GM23248 (cell line): ENCODE data around the gene ACTR10. TPM values are rescaled to one million over a fixed set of nuclear protein-coding genes. Genes with fewer than 3 reads are reported as not detected.

Experiments
- DNase-seq: peaks from one replicate; pipeline ENCODE4 v3.0.0-alpha.2; 2015
- H2AFZ ChIP-seq: fragments of 200-600 bp; sonication (generic); 2 replicates; pipeline ENCODE4 v1.6.1; 2016; ENCODE audit warnings: antibody characterized with exemption
- H3F3A ChIP-seq: fragments of 200-600 bp; sonication (generic); 2 replicates; pipeline ENCODE4 v1.6.1; 2016; ENCODE audit warnings: mild to moderate bottlenecking, antibody characterized with exemption, mixed run types; ENCODE audit not compliant: insufficient read depth
- H3K27ac ChIP-seq: fragments of 200-600 bp; sonication (generic); 2 replicates; pipeline ENCODE4 v1.5.1; 2016; ENCODE audit warnings: mild to moderate bottlenecking
- H3K27me3 ChIP-seq: fragments of 200-600 bp; sonication (generic); replicated peaks from 2 replicates; pipeline ENCODE4 v1.6.1; 2016; ENCODE audit warnings: mild to moderate bottlenecking; ENCODE audit not compliant: insufficient read depth
- H3K36me3 ChIP-seq: fragments of 200-600 bp; sonication (generic); 2 replicates; pipeline ENCODE4 v1.6.1; 2016; ENCODE audit warnings: low read depth, mild to moderate bottlenecking
- H3K4me1 ChIP-seq: fragments of 200-600 bp; sonication (generic); 2 replicates; pipeline ENCODE4 v1.6.1; 2016; ENCODE audit warnings: mild to moderate bottlenecking; ENCODE audit not compliant: insufficient read depth
- H3K4me2 ChIP-seq: fragments of 200-600 bp; sonication (generic); one replicate; pipeline ENCODE4 v1.6.1; 2016; ENCODE audit warnings: mild to moderate bottlenecking; ENCODE audit not compliant: unreplicated experiment
- H3K4me3 ChIP-seq: fragments of 200-600 bp; sonication (generic); 2 replicates; pipeline ENCODE4 v1.5.1; 2016; ENCODE audit warnings: mild to moderate bottlenecking
- H3K79me2 ChIP-seq: fragments of 200-600 bp; sonication (generic); 2 replicates; pipeline ENCODE4 v1.6.1; 2016; ENCODE audit warnings: mild to moderate bottlenecking; ENCODE audit not compliant: insufficient read depth
- H3K9ac ChIP-seq: fragments of 200-600 bp; sonication (generic); 2 replicates; pipeline ENCODE4 v1.6.1; 2016; ENCODE audit warnings: mild to moderate bottlenecking
- H3K9me2 ChIP-seq: fragments of 200-600 bp; sonication (generic); 2 replicates; pipeline ENCODE4 v1.6.1; 2016; ENCODE audit warnings: mixed run types, mild to moderate bottlenecking, moderate library complexity; ENCODE audit not compliant: insufficient read depth
- H3K9me3 ChIP-seq: fragments of 200-600 bp; sonication (generic); one replicate; pipeline ENCODE4 v1.6.1; 2017; ENCODE audit warnings: low read depth
- H4K20me1 ChIP-seq: fragments of 200-600 bp; sonication (generic); 2 replicates; pipeline ENCODE4 v1.6.0; 2016; ENCODE audit not compliant: insufficient read depth
- EZH2 ChIP-seq: fragments of 200-600 bp; sonication (generic); IDR thresholded peaks from 2 replicates; pipeline ENCODE4 v1.6.1; 2018; ENCODE audit warnings: antibody characterized with exemption, mild to moderate bottlenecking; ENCODE audit not compliant: insufficient read depth, poor library complexity, severe bottlenecking
- EZH2phosphoT487 ChIP-seq: fragments of 200-600 bp; sonication (generic); IDR thresholded peaks from 2 replicates; pipeline ENCODE4 v1.6.1; 2018; ENCODE audit warnings: antibody characterized with exemption, moderate library complexity, mild to moderate bottlenecking, low read depth; ENCODE audit not compliant: insufficient read depth
- WGBS, 2 experiments: methylation state at CpG; one replicate each; pipeline ENCODE4 v1.1.6; 2015 to 2017; ENCODE audit warnings: low lambda C conversion rate in 2 of 2, low coverage in 1 of 2; ENCODE audit errors: missing lambda C conversion rate in 2 of 2; 5-methylcytosine and 5-hydroxymethylcytosine counted together
- in situ Hi-C: fragments of 300-500 bp; cut with MboI; formaldehyde crosslinking; loops from 2 replicates; pipeline ENCODE4 v1.15.0; 2020
- polyA plus RNA-seq: library from polyadenylated mRNA; unstranded; fragments of >200 nt; fragmentation: Nextera tagmentation; extraction: Ambion mirVana; gene quantifications from 2 replicates; pipeline ENCODE4 v1.2.1, GENCODE V29; 2016
- total RNA-seq: library from RNA; depleted of rRNA; stranded (reverse); fragments of >200 nt; shearing (Covaris generic); gene quantifications from 2 replicates; pipeline ENCODE4 v1.2.3, GENCODE V29; 2014

ACTR10 gene
- total and polyA plus RNA-seq, 2 experiments from 2014 or later = 69.9 to 188 TPM

DNA sequence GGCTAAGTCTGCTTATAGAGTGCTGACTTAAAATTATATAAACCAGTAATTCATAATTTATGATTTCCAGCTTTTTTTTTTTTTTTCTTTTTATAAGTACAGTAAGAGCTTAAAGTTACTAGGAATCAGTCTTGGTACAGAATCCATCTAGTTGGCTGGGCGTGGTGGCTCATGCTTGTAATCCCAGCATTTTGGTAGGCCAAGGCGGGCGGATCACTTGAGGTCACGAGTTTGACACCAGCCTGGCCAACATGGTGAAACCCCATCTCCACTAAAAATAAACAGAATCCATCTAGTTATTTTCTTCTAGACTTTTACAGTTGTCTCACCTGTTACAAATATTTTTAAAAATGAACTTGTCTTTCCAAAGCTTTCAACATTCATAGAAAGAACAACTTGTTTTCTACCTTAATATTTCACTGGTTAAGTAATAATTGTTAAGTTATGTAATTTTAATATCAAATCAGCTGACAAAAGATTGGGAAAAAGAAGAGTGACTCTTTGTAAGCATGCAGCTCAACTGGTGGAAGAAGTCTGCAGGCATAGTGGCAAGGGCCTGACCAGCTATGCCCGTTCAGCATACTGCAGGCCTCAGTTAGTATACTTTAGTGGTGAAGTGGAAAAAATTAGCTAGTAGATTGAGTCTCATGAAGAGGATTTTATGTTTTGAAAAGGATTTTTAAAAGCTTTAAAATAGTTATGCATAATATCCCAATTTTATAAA, 27.3 kb downstream of the ACTR10 start:
- no peak for TF ChIP-seq EZH2
- no peak for TF ChIP-seq EZH2phosphoT487
- no peak overlapping the region for H2AFZ ChIP-seq
- no peaks in the 10 kb centered on the region for H3K9me3 ChIP-seq
- WGBS, 2 experiments = 97 to 100% methylated on average over 5 of the region's 5 CpGs
- H3K4me3 ChIP-seq = no peak overlapping the region
- H3K9ac ChIP-seq = no peak overlapping the region
- in situ Hi-C loops = no loop called here
- no peaks in the 10 kb centered on the region for H3K27me3 ChIP-seq
- DNase-seq = no peak
- no peak overlapping the region for H3K4me2 ChIP-seq
- H3K79me2 ChIP-seq = no peaks in the 10 kb centered on the region
- H3F3A ChIP-seq = no peaks in the 10 kb centered on the region
- H3K27ac ChIP-seq = no peak overlapping the region
- H3K4me1 ChIP-seq = no peaks in the 10 kb centered on the region
- no peaks in the 10 kb centered on the region for H3K9me2 ChIP-seq
- H3K36me3 ChIP-seq = peaks cover 44% of the 10 kb centered on the region
- H4K20me1 ChIP-seq = no peaks in the 10 kb centered on the region

DNA sequence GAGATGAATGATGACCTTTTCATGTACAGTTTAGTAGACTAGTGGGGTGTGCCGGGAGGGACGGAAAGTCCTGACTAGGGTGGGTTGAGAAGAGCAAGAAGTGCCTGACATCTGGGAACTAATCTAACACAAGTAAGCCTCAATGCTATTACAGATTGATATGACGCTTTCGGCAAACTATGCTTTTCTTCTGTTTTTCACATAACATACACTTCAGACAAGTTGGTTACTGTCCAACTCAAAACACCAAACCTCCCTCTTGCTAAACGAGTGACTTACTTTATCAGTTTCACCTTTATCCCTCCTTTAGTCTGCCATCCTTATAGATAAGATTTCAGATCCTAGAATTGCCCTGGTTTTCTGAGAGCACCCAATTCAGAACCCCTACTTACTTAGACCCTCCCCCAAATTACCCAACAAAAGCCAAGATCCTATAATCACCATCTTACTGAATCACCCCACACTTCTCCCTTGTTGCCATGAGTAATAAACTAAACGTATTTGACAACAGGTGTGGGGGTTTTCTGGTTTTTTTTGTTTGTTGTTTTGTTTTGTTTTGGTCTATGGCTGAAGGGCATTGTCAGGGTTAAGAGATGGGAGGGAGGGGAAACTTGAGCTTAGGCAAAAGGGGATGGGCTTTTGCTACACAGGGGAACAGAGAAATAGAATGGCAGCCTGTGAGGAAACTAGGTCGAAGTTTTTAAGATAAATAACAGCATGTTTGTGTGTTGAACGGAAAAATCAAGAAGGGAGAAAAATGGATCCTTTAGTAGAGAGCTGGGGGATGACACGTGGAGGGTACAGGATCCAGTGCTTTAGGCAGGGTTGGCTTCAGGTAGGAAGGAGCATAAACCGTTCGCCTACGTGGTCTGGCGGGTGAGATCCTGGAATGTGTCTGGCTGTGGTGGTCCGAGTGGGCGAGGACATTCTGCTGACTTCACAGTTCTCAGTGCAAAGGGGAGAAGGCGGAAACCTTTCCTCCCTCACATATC, 38.6 kb downstream of the ACTR10 start:
- 18 to 20% methylated on average over 16 of the region's 16 CpGs for WGBS, 2 experiments
- Histone ChIP-seq H3F3A (peaks cover 41% of the 10 kb centered on the region), H3K4me3 (peak overlapping the region; percentile 95), H3K9me3 (no peaks in the 10 kb centered on the region), H3K9ac (peak overlapping the region; percentile 77), H3K4me1 (peaks cover 15% of the 10 kb centered on the region), H4K20me1 (no peaks in the 10 kb centered on the region), H3K9me2 (no peaks in the 10 kb centered on the region), H3K36me3 (peaks cover 15% of the 10 kb centered on the region; the same call in 1 of the 2 replicates), H3K27ac (peak overlapping the region; percentile 36), H3K27me3 (no peaks in the 10 kb centered on the region), H3K4me2 (peak overlapping the region; percentile 96), H3K79me2 (no peaks in the 10 kb centered on the region), H2AFZ (peak overlapping the region; percentile 52)
- DNase-seq = peak; percentile 34
- no peak for TF ChIP-seq EZH2phosphoT487
- in situ Hi-C loops = no loop called here

DNA sequence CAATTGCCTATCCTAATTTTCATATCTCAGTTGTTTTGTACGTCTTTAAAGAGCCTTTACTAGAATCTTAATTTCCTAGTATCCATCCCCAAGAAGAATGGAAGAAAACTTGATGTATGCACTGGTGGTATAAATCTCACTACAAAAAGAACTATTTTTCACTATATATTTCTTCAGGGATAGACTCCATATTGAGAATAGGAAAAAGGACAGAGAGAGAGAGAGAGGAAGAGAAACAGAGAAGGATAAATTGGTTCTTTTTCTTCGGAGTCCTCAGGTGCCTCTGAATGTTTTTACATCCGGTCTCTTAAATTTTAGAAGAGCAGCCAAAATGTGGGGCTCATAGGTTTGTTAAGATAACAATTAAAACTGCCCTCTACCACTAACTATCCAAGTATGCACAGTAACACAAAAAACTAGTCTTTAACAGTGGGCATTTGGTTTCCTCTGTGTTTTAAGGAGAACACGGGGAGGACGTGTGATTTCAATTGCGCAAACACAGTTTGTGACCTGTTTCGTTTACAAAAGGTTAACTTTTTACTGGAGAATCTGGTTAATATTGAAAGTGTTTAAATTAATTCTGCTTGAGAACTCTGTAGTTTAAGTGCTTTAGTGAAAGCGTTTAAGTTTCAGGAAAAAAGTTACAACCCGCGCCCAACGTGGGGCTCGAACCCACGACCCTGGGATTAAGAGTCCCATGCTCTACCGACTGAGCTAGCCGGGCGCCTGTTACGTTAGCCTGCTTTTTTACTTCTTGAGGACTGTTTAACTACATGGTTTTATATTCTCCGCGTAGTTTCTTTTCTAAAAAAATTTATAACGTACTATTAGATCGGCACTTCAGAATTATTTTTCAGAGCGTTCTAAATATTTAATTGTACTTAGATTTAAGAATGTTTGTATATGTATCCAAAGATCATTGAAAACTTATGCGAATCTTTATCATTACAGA, 39.6 kb downstream of the ACTR10 start:
- Histone ChIP-seq H3K9me3 (no peaks in the 10 kb centered on the region), H3K4me2 (peak overlapping the region; percentile 96), H3K9ac (peak overlapping the region; percentile 77), H3K4me1 (peaks cover 16% of the 10 kb centered on the region), H3K27ac (peak overlapping the region; percentile 36), H4K20me1 (no peaks in the 10 kb centered on the region), H3K79me2 (no peaks in the 10 kb centered on the region), H3F3A (peaks cover 42% of the 10 kb centered on the region), H3K36me3 (peaks cover 5% of the 10 kb centered on the region; the same call in 1 of the 2 replicates), H3K4me3 (peak overlapping the region; percentile 95), H2AFZ (peak overlapping the region; percentile 92), H3K27me3 (no peaks in the 10 kb centered on the region), H3K9me2 (no peaks in the 10 kb centered on the region)
- TF ChIP-seq EZH2 = no peak
- no peak for TF ChIP-seq EZH2phosphoT487
- in situ Hi-C loops = no loop called here
- peak; percentile 66 for DNase-seq
- whole genome bisulfite sequencing, 2 experiments = 2% methylated on average over 23 of the region's 23 CpGs
